HG02610 (cell line): ENCODE measurements around the gene PLXNA4.
"Not testable (repeated sequence)": the region's sequence is repeated elsewhere in the genome, so short reads cannot be mapped to it uniquely, and the experiment has no call there.

Source experiments
- ATAC-seq: cut with Tn5 transposase; IDR thresholded peaks from one replicate; pipeline ENCODE4 v1.9.1; 2021; ENCODE audit warnings: mild to moderate bottlenecking, moderate library complexity; ENCODE audit not compliant: unreplicated experiment

PLXNA4 gene

DNA sequence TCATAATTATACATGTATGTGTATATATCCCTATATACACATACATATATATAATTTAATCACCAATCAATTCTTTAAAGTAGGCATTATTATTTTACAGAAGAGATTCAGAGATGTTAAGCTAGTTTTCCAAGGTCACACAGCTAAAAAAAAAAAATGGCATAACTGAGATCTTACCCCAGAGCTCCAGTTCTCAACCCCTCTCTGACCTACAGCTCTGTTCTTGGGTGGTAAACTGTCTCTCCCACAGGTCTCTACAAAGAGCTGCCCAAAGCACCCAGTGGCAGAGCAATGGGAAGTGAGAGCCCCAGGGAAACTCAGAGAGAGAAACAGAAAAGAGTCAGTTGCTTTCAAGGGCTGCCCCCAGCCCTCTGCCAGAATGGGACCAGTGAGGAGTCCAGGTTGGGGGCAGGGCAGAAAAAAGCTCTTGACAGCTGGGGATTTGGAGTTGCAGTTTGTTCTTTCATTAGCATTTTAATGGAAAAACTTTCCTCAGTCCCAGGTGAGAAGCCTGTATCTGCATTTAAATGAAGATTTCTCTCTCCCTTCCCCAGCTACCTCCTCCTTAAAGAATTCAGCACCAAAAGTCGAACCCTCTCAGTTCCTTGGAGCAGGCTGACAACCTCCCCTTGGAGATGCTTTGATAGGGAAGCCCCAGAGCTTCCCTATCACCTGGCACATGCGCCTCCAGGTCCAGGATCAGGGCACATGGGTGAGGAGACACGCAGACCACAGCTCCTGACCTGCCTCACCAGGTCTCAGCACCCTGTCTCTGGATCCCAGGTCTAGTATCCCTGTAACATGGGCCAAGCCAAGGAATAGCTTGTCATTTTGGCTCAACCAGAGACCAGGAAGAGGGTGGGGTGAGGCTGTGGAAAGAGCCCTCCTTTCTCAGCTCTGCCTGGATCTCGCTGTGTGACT lies 388.1 kb downstream of the PLXNA4 start:
- no peak for ATAC-seq

DNA sequence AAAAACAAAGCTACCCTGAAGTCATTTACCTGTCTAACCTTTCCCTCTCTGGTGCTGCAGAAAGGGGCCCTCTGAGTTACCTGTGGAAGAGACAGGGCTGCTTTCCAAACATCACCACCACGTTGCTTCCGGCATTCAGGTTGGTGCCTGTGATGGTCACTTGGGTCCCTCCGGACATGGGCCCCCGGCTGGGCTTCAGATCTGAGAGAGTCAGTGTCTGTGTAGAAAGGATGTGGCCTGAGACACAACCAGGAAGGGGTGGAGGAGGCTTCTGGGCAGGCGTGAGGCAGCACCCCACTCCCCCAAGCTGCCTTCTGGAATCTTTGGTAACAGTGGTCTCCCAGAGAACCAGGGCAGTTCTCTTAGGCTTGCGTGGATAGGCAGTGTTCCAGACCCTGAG lies 388.9 kb downstream of the PLXNA4 start:
- no peak for ATAC-seq

DNA sequence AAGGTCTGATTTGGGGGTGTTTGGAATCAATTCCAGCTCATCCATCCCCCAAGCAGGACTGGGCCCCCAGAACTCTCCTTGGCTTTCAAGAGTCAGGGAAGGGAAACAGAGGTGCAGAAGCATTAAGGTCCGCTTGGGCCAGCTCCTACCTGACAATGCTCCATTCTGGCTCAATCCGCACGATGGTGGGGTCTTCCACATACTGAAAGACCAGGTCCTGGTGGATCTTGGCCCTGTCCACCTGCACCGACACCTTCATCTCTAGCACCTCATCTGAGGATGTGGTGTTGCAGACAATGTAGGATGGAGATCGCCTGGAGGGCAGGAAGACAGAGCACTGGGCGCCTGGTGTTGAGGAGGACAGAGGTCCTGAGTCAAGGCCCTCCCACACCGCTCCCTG lies 391.1 kb downstream of the PLXNA4 start:
- ATAC-seq, result no peak

DNA sequence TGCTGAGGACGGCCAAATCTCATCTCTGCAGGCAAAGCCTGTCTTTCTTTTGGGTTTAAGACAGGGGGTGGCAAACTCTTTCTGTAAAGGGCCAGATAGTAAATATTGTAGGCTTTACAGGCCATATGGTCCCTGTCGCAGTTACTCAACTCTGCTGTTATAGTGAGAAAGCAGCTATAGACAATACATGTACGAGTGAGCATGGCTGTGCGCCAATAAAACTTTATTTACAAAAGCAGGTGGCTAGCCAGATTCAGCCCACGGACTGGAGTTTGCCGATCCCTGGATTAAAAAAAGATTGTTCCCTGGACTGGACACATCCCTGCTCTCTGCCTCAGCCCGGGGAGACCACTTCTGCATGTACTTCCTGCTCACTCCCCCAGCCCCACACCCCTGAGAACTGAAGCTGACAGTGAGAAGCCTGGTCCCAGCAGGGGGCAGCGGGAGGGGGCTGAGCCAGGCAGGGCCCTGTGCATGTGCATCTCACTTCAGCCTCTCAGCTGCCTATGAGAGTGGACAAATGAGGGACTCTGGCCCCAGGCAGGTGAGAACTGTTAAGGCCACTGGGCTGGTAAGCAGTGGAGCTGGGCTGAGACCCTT lies 392.4 kb downstream of the PLXNA4 start:
- ATAC-seq, result no peak

DNA sequence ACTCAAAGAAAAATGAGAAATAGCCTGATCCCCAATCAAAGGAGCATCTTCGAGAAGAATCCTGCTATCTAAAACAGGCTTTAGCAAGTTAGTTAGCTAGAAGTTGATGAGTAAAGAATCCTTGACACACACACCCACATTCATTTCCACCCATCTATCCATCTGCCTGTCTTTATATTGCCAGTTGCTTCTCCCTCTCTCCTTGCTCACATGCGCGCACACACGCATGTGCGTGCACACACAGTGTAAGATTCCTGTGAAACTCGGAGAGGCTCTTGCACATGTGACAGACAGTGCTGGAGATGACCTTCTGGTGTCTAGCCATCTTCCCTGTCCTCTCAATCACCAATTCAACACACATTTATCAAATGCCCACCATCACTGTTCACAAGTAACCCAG lies 393.3 kb downstream of the PLXNA4 start:
- no peak for ATAC-seq

DNA sequence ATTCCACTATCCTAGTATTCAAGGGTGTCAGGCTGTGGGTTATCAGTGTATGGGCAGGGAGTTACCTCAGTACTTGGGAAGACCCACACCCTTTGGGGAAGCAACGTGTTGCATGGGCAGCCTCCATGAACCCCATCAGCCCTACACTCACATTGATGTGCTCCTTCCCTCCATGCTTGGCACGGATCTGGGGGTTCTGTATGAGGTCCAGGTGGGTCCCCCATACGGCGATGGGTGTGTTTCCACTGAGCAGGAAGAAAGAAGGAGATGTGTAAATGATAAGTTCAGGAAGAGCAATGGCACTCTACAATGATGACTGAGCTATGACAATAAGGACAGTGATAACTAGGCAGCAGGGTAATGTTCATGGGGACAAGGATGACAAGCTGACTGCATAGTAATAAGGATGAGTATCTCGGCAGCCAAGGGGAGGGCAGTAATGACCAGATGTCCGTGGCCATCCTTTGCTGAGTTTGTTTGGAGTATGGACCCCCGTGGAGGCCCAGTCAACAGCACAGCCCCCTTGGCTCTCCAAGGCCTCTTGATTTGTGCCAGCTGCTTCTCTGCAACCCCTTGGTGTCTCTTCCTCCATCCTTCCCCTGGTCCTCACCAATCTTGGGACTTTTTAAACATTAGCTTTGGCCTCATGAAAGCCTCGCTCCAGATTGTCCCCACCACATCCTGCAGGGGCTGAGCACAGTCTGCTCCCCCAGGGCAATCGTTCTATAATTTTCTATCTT lies 394.2 kb downstream of the PLXNA4 start:
- ATAC-seq, result no peak

DNA sequence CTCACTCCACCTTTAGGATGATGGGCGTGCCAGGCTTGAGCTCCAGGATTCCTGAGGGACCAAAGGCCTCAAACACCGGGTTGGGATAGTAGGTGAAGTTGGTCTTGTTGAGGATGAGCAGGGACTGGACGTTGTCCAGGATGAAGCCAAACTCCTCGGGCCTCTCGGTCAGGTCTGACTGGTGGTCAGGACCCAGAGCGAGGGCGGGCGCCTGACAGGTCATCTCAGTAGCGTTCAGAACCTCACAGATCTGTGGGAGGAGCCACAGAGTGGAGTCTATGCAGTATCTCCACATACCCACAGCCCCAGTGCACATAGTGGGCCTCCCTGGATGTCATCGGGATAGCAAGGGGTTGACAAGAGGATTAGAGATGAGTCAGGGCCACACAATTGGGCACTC lies 394.9 kb downstream of the PLXNA4 start:
- no peak for ATAC-seq

DNA sequence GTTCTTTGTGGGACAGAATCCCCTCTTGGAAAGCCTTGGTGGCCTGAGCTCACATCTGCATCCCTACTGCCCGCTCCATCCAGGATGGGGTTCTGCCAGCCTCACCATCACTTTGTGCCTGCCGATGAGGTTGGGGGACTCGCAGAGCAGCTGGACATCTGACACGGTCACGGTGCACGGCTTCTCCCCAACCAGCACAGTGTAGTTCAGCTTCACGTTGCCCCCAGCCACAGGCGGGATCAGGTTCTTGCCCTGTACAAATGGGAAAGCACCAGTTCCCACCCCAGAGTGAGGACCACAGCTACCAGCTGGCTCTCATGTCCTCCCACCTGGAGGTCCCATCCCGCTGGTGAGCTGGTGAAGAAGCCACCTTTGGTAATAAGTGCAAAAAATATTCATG lies 395.8 kb downstream of the PLXNA4 start:
- ATAC-seq, result no peak

DNA sequence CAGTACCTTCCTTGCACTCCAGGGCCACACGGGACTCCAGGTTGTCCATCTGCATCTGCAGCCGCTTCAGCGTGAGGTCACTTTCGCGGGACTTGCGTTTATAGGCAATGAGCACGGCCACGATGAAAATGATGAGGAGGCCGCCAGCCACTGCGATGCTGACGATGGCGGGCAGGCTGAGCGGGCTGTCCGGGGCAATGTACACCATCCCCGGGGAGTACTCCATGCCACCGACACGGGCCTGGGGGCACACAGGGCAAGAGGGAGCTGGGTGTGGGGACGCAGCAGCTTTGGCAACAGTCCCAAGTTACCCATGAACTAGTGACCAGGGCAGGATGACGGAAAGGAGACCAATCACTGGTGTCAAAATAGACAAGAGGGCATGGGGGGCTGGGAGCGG lies 396.6 kb downstream of the PLXNA4 start:
- no peak for ATAC-seq

DNA sequence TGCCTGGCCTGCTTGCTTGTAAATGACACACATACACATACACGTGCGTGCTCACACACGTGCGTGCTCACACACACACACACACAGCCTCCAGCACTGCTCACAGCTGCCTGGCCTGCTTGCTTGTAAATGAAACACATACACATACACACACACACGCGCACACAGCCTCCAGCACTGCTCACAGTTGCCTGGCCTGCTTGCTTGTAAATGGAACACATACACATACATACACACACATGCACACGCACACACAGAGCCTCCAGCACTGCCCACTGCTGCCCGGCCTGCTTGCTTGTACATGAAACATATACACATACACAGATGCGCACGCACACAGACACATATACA lies 397.2 kb downstream of the PLXNA4 start:
- ATAC-seq, result no peak

DNA sequence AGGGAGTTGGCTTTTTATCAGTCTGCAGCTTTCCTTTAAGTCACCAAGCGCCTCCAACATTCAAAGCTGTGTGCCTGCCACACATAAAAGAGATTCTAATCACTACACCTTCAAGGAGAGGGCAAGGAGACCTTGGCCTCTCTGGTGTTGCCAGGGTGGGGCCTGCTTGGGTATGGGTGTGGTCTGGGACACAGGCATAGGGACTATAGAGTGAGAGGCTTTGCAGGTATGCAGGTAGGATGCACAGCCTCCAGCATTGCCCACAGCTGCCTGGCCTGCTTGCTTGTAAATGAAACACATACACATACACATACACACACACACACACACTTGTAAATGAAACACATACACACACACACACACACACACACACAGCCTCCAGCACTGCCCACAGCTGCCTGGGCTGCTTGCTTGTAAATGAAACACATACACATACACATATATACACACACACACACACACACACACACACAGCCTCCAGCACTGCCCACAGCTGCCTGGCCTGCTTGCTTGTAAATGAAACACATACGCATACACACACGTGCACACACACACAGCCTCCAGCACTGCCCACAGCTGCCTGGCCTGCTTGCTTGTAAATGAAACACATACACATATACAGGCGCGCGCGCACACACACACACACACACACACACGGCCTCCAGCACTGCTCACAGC lies 397.7 kb downstream of the PLXNA4 start:
- ATAC-seq, result not testable (repeated sequence)

DNA sequence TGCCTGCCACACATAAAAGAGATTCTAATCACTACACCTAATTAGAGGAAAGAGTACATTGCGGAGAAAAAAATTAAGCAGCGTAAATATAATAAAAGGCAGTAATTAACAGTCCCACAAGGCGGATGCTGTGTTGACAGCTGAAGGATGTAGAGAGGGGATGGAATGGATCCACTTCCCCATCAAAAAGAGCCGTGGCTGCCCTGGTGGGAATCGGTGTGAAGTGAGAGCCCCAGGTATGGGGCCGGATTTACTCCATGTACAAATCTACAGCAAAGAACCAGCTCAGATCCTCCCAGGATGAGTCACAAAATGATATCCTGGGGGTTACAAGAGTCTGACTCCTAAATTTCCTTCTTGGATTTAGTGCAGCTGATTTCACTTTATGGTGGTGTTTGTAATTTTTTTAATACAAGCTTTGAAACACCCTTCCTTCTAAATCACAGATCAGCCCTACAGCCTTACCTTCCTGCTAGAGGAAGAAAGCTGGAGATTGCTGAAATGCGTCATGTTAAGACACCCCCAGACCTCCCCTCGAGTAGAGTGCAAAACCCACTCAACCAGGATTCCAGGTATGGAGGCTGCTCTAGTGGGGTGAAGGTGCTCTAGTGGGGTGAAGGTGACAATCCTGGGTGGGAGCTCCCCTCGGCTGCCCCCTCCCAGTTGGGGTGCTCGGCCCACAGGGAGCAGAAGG lies 398.4 kb downstream of the PLXNA4 start:
- no peak for ATAC-seq

DNA sequence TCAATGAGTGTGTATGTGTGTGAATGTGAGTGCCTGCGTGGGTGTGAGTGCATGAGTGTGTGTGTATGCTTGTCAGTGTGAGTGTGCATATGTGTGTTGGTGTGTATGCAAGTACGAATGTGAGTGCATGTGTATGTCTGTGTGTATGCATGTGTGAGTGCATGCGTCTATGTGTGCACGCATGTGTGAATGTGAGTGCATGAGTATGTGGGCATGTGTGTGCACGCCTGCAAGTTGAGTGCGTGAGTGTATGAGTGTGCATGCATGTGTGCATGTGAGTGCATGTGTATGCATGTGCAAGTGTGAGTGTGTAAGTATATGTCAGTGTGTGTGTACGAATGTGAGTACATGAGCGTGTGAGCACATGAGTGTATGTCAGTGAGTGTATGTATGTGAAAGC lies 399.6 kb downstream of the PLXNA4 start:
- no peak for ATAC-seq

DNA sequence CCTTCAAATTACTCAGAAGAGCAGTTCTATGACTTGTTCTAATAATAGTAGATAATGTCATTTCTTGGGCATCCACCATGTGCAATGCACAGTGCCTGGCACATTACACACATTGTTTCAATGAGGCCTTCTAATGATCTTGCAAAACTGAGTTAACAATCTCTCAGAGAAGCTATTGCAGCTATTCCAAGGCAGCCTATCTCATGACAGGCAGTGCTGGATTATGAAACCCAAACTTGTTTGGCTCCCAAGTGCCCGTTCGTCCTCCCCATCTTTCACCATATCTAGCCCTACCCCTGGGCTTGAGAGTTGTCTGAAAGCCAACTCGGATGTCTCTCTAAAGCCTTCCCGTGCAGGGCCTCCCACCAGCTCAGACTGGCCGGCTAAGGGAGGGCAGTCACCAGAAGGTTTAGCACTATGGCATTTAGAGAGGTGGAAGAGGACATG lies 405.1 kb downstream of the PLXNA4 start:
- no peak for ATAC-seq

DNA sequence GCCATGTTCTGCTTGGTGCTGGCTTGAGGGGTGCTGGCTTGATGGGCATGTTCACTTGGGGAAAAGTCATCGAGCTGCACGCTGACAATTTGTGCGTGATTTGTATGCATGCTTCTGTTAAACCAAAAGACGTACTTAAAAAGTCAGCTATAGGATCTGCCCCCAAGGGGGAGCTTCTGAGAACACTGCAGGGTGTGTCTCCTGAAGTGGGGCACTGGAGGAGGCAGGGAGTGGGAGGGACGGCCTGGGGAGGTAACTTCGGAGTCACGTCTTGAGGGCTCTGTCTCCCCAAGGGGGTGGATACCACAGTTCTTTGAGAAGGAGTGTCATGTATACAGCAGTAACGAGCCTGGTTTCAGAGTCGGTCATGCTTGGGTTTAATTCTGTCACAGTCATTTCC lies 406.5 kb downstream of the PLXNA4 start:
- no peak for ATAC-seq

DNA sequence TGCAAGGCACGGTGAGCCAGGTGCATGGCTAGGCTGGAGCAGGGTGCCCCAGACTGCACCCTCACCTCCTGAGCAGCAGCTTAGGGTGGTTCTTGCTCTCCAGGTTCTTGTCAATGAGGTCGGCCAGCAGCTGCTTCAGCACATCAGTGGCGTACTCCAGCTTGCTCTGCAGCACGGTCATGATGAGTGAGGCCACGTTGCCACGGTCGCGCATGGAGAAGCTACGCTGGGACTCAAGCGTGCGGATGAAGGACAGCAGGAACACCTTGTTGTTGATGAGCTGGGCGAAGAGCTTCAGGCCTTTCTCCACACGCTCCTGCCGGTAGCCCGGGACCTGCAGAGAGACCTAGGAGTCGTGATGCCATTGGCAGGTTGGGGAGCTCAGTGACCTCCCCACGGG lies 408.0 kb downstream of the PLXNA4 start:
- no peak for ATAC-seq

DNA sequence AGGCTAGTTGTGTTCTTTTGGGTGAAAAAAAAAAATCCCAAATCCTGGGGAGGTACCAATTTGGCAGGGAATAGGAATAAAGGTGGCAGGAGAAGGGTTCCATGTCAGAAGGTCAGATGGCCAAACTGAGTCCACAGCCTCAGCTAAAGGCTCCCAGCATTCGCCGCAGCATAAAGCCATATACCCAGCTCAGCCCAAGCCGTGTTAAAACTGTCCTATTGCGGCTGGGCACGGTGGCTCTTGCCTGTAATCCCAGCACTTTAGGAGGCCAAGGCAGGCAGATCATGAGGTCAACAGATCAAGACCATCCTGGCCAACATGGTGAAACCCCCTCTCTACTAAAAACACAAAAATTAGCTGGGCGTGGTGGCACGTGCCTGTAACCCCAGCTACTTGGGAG lies 410.6 kb downstream of the PLXNA4 start:
- not testable (repeated sequence) for ATAC-seq

DNA sequence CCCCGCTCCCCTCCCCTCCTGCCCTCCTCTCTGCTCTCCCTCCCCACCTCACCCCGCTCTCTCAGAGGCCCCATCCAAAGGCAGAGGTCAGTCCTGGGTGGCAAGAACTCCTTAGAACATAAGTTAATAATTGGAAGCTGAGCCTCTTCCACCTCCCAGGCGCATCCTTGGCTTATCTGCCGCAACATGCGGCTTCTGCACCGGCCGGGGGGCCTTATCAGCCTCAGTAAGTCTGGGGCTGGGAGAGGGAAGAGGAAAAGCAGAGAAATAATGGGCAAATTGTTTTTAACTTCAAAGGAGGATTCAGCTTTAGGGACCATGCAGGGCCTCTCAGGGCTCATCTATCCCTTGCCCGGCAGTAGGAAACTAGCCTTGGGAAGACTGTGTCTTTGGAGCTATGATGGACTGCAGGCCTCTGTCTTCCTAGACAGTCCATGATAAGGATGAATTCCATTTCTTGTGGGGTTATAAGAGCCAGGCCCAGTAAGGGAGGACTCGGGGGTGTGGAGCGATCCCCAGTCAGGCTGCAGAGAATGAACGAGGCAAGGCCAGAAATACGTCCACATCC lies 411.6 kb downstream of the PLXNA4 start:
- no peak for ATAC-seq

DNA sequence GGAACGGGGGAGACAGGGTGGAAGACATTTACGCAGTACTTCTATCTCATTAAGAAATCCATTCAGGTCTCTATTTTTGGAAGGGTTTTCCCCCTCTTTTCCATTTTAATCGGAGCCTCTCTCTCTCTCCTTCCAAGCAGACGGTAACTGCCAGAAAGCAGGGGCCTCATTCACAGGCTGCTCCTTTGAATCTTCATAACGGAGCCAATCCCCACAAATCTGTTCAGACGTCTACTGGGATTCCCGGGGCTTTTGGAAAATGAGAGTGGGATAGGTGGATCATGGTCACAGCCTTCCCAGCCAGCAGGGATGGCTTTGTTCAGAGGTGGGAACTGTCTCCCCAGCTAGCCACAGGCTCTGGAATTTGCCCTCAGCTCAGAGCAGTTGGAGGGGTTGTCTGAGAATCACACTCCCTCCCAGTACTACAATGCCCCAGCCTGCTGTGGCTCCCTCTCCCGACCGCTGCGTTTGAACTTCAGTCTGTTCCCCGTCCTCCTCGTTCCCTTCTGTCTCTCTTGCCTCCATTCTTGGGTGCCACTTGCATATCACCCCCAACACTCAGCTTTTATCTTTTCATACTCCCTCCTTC lies 413.6 kb downstream of the PLXNA4 start:
- no peak for ATAC-seq

DNA sequence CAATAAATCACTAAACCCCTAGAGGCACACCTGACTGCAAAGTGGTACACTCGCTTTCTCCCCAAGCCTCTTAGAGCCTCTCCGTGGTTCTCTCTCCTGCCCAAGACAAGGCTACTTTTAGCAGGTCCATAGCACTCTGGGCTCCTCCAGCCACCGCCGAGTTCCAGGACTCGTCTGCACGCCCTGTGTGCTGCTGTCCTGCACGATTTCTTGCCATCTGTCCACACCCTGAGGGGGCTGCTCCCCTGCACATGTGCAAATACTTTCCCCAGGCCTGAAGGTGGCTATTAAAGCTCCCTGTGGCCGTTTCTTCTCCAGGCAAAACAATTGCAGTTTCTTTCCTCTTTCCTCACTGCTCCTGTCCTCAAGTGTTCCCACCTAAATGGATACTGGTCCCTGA lies 414.3 kb downstream of the PLXNA4 start:
- no peak for ATAC-seq
